DND-41 (cell line): ENCODE results near the gene RSPH6A.

Experiments used
- ATAC-seq: fragments of 200-7000 bp; cut with Tn5 transposase; 3 replicates; pipeline ENCODE4 v1.9.1; 2021; ENCODE audit warnings: low read depth; ENCODE audit not compliant: insufficient read depth
- DNase-seq: peaks from one replicate; pipeline ENCODE4 v3.0.0-alpha.2; 2020
- H2AFZ ChIP-seq: 2 replicates; pipeline ENCODE4 v1.6.0; 2012; ENCODE audit warnings: low read depth, low read length
- H3K27ac ChIP-seq: 2 replicates; pipeline ENCODE4 v1.5.1; 2012; ENCODE audit warnings: low read length, inconsistent platforms
- H3K27me3 ChIP-seq: fragments of 200-600 bp; sonication (generic); 2 replicates; pipeline ENCODE4 v1.6.0; 2012; ENCODE audit warnings: low read length, mild to moderate bottlenecking, inconsistent platforms; ENCODE audit not compliant: insufficient read depth, poor library complexity
- H3K36me3 ChIP-seq: 2 replicates; pipeline ENCODE4 v1.5.1; 2012; ENCODE audit warnings: low read length, inconsistent platforms; ENCODE audit not compliant: insufficient read depth
- H3K4me1 ChIP-seq: 2 replicates; pipeline ENCODE4 v1.5.1; 2012; ENCODE audit warnings: mild to moderate bottlenecking, low read length; ENCODE audit not compliant: insufficient read depth
- H3K4me2 ChIP-seq: 2 replicates; pipeline ENCODE4 v1.6.0; 2012; ENCODE audit warnings: mild to moderate bottlenecking, moderate library complexity, low read length, inconsistent platforms; ENCODE audit not compliant: insufficient read depth
- H3K4me3 ChIP-seq, 2 experiments: fragments of 200-600 bp in 1 of 2; shearing (Covaris generic) in 1 of 2; 2 replicates each; pipeline ENCODE4 v1.5.1; 2012 to 2016; ENCODE audit warnings: inconsistent platforms in 2 of 2, low read length in 2 of 2, mild to moderate bottlenecking in 2 of 2, low read depth in 1 of 2, moderate library complexity in 1 of 2
- H3K79me2 ChIP-seq: 2 replicates; pipeline ENCODE4 v1.6.0; 2012; ENCODE audit warnings: low read length, inconsistent platforms; ENCODE audit not compliant: insufficient read depth
- H3K9ac ChIP-seq: 2 replicates; pipeline ENCODE4 v1.6.0; 2012; ENCODE audit warnings: low read depth, mild to moderate bottlenecking, inconsistent platforms, low read length, moderate library complexity
- H3K9me3 ChIP-seq: 2 replicates; pipeline ENCODE4 v1.5.1; 2012; ENCODE audit warnings: low read length, moderate library complexity, mild to moderate bottlenecking, inconsistent platforms; ENCODE audit not compliant: insufficient read depth, severe bottlenecking
- H4K20me1 ChIP-seq: 2 replicates; pipeline ENCODE4 v1.6.0; 2012; ENCODE audit warnings: low read length; ENCODE audit not compliant: insufficient read depth
- CTCF ChIP-seq: IDR thresholded peaks from 2 replicates; pipeline ENCODE4 v1.5.1; 2012; ENCODE audit warnings: borderline replicate concordance, low read length, moderate library complexity, mild to moderate bottlenecking; ENCODE audit not compliant: poor library complexity, severe bottlenecking; ENCODE audit errors: extremely low read depth
- EZH2 ChIP-seq: IDR thresholded peaks from 3 replicates; pipeline ENCODE4 v1.6.1; 2012; ENCODE audit warnings: borderline replicate concordance, low read depth, mild to moderate bottlenecking, moderate library complexity, low read length, inconsistent platforms; ENCODE audit not compliant: severe bottlenecking

Gene RSPH6A

GRCh38 chr19:45782162-45782691, 32.9 kb downstream of the RSPH6A start, which contains the start of gene DMPK:
Gene DMPK (minus strand): TSS chr19:45782490. CDS start chr19:45782352, 138 bp downstream.
- H2AFZ ChIP-seq: no peak within 1 kb of the TSS
- H3K27ac ChIP-seq: no peak within 1 kb of the TSS
- H3K36me3 ChIP-seq: peaks cover 39% of the 10 kb centered on the region
- ATAC-seq: no peak
- TF ChIP-seq EZH2: no peak
- no peak for TF ChIP-seq CTCF
- DNase-seq: no peak
- no peak within 1 kb of the TSS for H3K9ac ChIP-seq
- H3K79me2 ChIP-seq: no peaks in the 10 kb centered on the region
- H3K9me3 ChIP-seq: no peaks in the 10 kb centered on the region
- peaks cover 40% of the 10 kb centered on the region for H4K20me1 ChIP-seq
- H3K27me3 ChIP-seq: no peaks in the 10 kb centered on the region
- no peak within 1 kb of the TSS for H3K4me3 ChIP-seq
- no peak within 1 kb of the TSS for H3K4me2 ChIP-seq
- H3K4me1 ChIP-seq: no peaks in the 10 kb centered on the region

GRCh38 chr19:45781214-45782161, 33.6 kb downstream of the RSPH6A start:
- Histone ChIP-seq H3K27me3 (no peaks in the 10 kb centered on the region), H3K4me1 (no peaks in the 10 kb centered on the region), H3K9me3 (no peaks in the 10 kb centered on the region), H3K9ac (no peak overlapping the region), H2AFZ (no peak overlapping the region), H4K20me1 (peaks cover 34% of the 10 kb centered on the region), H3K79me2 (no peaks in the 10 kb centered on the region), H3K27ac (no peak overlapping the region), H3K36me3 (peaks cover 38% of the 10 kb centered on the region), H3K4me3 (no peak overlapping the region), H3K4me2 (no peak overlapping the region)
- TF ChIP-seq CTCF (no peak), EZH2 (no peak)
- no peak for DNase-seq
- 0 out of 3 replicates have a peak, but pooled peaks have one; percentile 19 for ATAC-seq

DNA sequence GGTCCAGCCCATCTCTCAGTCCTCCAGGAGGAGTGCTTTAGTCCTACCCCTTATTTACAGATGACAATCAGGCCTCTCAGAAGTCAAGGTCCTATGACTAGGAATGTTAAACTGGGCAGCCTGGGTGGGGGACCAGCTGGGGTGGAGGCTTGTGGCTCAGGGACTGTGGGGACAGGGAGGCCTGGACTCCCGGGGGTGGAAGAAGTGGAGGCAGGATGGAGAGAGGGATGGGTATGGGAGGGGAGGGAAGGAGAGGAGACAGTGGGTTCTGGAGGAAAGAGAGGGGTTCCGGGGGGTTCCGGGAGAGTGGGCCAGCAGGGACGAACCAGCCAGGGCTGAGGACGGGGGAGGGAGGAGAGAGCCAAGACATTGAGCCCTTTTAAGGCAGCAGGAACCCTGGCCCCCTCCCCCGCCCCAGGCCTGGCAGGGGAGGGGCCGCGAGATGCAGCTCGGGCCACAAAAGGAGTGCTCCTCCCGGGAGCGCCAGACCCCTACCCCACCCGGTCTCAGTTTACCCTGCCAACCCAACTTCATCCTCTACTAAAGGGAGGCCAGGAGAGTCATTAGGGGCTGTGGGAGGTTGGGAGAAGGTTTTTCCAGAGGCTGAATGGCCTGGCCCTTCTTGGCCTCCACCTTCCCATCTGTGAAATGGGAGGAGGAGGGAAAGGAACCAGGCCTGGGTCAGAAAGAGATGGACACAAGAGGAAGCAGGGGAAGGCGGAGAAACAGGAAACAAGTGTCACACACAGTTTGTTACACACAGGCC, 34.5 kb downstream of the RSPH6A start:
- H4K20me1 ChIP-seq: peaks cover 27% of the 10 kb centered on the region
- H3K9me3 ChIP-seq: no peaks in the 10 kb centered on the region
- H3K27ac ChIP-seq: no peak overlapping the region
- no peaks in the 10 kb centered on the region for H3K79me2 ChIP-seq
- no peak overlapping the region for H3K4me2 ChIP-seq
- no peaks in the 10 kb centered on the region for H3K27me3 ChIP-seq
- peaks cover 30% of the 10 kb centered on the region for H3K36me3 ChIP-seq
- no peak overlapping the region for H3K4me3 ChIP-seq
- TF ChIP-seq EZH2: no peak
- no peak for TF ChIP-seq CTCF
- H3K9ac ChIP-seq: no peak overlapping the region
- DNase-seq: no peak
- ATAC-seq: no peak
- no peaks in the 10 kb centered on the region for H3K4me1 ChIP-seq
- no peak overlapping the region for H2AFZ ChIP-seq
